ENCODE results near the gene CRACR2B.

CRACR2B gene

GRCh38 chr11:811446-812245 is 16.1 kb upstream of the CRACR2B start:
- DNase-seq, result no peak

DNA sequence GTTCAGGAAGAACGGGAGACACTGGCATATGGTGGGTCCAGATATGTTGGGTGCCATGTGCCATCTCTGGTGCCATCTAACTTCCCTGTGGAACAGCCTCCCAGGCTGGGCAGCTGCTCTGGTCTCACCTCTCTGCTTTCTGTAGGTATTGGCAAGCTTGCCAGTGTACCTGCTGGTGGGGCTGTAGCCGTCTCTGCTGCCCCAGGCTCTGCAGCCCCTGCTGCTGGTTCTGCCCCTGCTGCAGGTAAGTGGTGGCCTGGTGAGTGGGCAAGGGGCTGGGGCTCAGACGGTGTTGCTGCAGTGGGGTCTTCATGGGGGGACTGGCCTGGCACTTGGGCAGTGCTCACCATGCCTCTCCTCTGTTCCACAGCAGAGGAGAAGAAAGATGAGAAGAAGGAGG is 15.3 kb upstream of the CRACR2B start:
- DNase-seq, result no peak

DNA sequence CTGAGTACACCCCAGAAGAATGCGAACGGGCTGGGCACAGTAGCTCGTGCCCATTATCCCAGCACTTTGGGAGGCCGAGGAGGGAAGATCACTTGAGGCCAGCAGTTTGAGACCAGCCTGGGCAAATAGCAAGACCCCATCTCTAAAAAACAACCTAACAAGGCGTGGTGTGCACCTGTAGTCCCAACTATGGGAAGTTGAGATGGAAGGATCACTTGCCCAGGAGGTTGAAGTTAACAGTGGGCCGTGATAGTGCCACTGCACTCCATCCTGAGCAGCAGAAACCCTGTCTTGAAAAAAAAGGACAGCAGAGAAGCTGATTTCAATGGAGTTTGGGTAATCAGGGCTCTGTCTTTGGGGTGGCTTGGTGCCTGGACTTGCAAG is 14.7 kb upstream of the CRACR2B start:
- DNase-seq, result no peak

GRCh38 chr11:813456-814096 is 14.1 kb upstream of the CRACR2B start:
- no peak for DNase-seq

DNA sequence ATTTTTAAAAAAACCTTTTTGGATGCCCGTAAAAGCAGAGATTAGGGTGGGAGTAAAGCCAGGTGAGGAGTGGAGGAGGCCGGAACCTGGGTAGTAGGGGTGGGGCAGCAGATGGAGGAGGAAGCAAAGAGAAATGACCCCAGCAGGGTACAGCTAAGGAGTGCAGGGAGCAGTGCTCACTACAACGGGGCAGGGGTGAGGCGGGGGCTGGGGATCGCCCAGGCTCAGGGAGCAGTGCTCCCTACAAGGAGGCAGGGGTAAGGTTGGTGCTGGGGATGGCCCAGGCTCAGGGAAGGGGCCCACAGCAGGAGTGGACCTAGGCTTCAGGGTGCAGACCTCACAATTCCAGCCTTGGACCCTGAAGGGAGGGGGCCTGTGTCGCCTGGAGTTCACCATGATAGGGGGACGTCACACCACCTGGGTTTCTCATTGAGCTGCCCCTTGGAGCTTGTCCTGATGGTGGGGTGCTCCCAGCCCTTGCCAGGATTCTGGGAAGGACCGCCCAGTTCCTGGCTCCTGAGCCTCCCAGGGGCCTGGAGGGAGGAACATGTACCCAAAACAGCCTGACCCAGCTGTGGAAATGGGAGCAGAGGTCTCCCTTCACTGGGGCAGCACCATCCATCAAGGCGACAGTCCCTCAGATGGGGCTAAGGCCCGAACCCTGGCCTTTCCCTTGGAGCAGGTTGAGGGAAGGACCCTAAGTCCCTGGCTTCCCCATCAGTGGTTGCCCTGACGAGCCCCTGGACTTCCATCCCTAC is 11.9 kb upstream of the CRACR2B start:
- no peak for DNase-seq

DNA sequence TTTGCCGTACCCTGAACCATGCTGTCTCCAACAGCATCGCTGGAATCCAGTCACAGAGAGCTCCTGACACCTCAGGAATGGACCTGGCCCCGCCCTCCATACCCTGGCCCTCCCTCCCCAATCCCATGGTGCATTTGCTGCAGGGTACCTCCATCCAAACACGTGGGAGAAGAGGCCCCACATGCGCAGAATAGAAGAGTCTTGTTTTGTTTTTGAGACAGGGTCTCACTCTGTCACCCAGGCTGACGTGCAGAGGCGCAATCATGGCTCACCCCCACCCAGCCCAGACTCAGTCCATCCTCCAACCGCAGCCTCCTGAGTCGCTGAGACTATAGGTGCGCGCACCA is 11.3 kb upstream of the CRACR2B start:
- no peak for DNase-seq

DNA sequence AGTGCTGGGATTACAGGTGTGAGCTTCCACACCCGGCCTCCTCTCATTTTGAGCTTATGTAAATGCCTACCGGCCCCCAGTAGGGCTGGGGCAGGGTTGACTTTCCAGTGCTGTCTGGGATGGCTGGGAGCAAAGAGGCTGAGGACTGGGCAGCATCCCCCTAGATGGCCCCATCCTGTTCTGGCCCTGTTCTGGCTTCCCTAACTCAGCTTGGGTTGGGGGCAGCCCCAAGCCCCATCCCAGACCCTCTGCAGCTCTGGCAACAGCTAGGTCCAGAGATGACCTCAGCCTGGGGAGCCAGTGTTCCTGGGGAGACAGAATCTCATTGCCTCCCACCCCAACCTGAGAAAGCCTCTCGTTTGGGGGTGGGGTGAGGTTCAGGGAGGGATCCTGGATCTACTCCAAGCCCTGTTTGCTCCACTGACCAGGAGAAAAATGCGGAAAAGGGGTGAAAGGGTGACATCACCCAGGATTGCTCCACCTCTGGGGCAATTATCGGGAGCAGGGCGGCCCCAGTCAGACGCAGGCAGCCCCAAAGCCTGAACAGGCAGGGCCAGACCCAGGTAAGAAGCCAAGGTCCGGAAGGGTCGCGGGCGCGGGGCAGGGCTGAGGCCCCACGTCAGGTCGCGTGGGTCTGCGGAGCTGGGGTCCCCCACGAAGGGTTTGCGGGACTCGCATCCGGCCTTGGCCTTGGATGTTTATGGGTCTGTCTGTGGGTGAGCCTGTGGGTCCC is 9.2 kb upstream of the CRACR2B start, which contains the start of gene PNPLA2:
PNPLA2 (plus strand) TSS at position 519 of the 733 bp plus-strand sequence. CDS start 805 bp downstream, outside the sequence.
- no peak for DNase-seq

- DNase-seq, result peak; percentile 87 to 92
These were observed 8.4 kb upstream of the CRACR2B start for GRCh38 chr11:819129-819931.

GRCh38 chr11:819943-820649 is 7.6 kb upstream of the CRACR2B start:
- DNase-seq, result no peak

DNA sequence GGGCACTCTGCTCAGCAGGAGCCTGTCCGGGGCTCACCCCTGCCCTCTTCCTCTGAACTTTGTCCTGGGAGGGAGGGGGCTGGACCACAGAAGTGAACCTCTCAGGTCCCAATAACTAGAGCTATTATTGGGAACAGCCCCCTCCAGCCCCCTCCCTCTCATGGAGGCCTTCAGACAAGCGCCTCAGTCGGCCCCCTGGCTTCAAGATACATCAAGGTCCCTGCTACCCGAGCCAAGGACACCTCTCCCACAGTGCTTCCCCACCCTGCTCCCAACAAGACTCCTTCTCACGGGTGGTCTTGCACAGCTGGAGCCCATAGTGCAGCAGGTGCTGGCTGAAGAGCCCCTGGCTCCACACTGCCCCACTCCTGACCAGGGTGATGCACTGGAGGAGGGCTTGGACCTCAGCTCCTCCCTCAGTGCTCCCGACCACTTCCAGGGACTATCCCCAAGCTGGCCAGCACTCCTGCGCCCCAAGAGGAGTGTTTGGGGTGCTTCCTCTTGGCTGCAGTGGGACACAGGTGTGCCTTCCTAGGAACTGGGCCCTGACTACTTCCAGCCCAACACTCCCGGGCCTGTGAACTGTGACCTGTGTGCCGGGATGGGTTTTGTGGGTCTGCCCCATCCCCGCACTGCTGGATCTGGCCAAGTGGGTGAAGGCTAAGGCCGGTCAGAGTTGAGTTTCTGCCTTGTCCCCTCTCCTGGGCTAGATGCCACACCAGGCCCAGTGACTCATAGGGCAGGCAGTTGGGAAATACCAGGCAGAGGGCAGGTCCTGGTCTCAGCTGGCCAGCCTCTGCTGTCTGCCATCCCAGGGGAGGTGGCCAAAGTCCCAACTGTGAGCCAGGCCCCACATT is 6.8 kb upstream of the CRACR2B start:
- DNase-seq, result no peak

DNA sequence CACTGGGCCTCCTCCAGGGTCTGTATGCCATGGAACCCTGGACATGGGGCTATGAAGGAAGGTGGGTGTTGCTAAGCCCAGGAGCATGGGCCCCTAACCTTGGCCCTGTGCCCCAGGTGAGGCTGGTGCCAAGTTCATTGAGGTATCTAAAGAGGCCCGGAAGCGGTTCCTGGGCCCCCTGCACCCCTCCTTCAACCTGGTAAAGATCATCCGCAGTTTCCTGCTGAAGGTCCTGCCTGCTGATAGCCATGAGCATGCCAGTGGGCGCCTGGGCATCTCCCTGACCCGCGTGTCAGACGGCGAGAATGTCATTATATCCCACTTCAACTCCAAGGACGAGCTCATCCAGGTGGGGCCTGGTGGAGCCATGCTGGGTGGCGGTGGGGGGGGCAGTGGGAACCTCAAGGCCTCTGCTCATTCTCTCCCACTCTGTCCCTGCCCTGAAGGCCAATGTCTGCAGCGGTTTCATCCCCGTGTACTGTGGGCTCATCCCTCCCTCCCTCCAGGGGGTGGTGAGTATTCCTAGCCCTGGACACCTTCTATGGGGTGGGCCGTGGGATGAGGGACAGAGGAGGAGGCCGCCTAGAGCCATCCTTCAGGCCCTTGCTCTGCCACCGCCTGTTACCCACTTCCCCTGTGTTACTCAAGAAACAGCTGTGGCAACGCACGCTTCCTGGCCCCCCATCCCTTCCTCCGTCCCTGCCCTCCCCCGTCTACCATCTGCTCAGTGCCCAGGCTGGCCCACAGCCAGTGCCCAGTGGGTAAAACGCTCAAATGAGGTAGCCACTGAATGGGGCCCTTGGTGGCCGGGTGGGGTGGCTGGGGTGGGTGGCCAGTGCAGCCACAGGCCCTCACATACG is 6.0 kb upstream of the CRACR2B start:
- DNase-seq, result no peak

- no peak for DNase-seq
These were observed 4.1 kb upstream of the CRACR2B start for GRCh38 chr11:823441-824291.

GRCh38 chr11:824292-824880 is 3.3 kb upstream of the CRACR2B start:
- DNase-seq, result no peak

GRCh38 chr11:824942-825341 is 2.8 kb upstream of the CRACR2B start:
- no peak for DNase-seq

GRCh38 chr11:825366-826226 is 2.1 kb upstream of the CRACR2B start:
- no peak for DNase-seq

GRCh38 chr11:826227-826621 is 1.5 kb upstream of the CRACR2B start:
- no peak for DNase-seq

GRCh38 chr11:826836-827145 is 928 bp upstream of the CRACR2B start:
- no peak for DNase-seq

Data from NCI-H1930 (cell line).